IPS-18c (cell line): ENCODE results near the gene TUT1.

Experiments
- H3K4me3 ChIP-seq: 2 replicates; pipeline ENCODE4 v1.7.0; 2013; ENCODE audit warnings: low read depth, mild to moderate bottlenecking, low read length, moderate library complexity; ENCODE audit not compliant: insufficient read depth
- H3K9me3 ChIP-seq: one replicate; pipeline ENCODE4 v1.6.1; 2013; ENCODE audit warnings: mild to moderate bottlenecking, low read length, moderate library complexity; ENCODE audit not compliant: control insufficient read depth, insufficient read depth

Gene TUT1

GRCh38 chr11:62538470-62539237 is 52.7 kb downstream of the TUT1 start:
- Histone ChIP-seq H3K4me3 (no peak overlapping the region), H3K9me3 (no peaks in the 10 kb centered on the region)

- Histone ChIP-seq H3K4me3 (no peak overlapping the region), H3K9me3 (peaks cover under 1% of the 10 kb centered on the region)
Observed at GRCh38 chr11:62536301-62536957, 54.9 kb downstream of the TUT1 start.

DNA sequence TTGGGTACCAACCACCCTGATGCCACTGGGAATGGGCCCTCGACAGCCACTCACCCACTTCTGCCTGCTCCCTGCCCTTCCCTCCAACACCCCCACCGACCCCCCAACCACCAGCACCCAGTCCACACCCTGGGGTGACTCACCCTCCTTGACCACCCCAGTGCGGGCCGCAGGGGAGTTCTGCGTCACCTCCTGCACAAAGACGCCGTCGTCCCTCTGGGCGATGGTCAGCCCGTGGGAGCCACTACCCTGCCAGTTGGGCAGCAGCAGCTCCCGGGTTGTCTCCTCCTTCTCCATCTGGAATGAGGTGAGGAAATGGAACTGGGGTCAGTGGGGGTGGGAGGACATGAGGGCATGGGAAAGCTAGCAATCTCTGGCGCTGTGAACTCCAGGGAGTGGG is 55.5 kb downstream of the TUT1 start:
- Histone ChIP-seq H3K9me3 (peaks cover 4% of the 10 kb centered on the region), H3K4me3 (no peak overlapping the region)

- H3K4me3 ChIP-seq, result no peak overlapping the region
- peaks cover 4% of the 10 kb centered on the region for H3K9me3 ChIP-seq
Observed at GRCh38 chr11:62534779-62535545, 56.4 kb downstream of the TUT1 start.

DNA sequence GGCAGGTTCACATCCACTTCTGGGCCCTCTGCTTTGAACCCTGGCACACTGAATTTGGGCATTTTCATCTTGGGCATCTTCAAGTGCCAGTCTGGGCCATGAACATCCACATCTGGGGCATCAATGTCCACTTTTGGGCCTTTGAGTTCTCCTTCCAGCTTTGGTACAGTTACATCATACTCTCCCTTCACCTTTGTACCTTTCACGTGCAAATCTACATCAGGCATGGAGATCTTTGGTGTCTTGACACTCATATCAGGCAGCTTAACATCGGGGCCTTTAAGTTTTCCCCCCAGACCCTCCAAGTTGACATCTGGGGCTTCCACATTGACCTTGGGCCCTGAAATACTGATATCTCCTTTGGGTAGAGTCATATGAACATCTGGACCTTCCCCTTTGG is 59.2 kb downstream of the TUT1 start:
- peaks cover 9% of the 10 kb centered on the region for H3K9me3 ChIP-seq
- no peak overlapping the region for H3K4me3 ChIP-seq
